ENCODE measurements around the gene STAC3.

STAC3 gene

GRCh38 chr12:57224973-57225679 is 25.9 kb downstream of the STAC3 start:
- DNase-seq (ENCODE audit: low read depth) = peak; percentile 40
- H3K4me3 ChIP-seq (ENCODE audit: low read length) = no peak overlapping the region
- TF ChIP-seq CTCF (IDR thresholded peaks at IDR 0.05; ENCODE audit: insufficient read depth, low read depth, low read length, missing control alignments) = peak; percentile 11

GRCh38 chr12:57224278-57224972 is 26.6 kb downstream of the STAC3 start:
- H3K4me3 ChIP-seq (ENCODE audit: low read length) = no peak overlapping the region
- TF ChIP-seq CTCF (IDR thresholded peaks at IDR 0.05; ENCODE audit: insufficient read depth, low read depth, low read length, missing control alignments) = no peak
- DNase-seq (ENCODE audit: low read depth) = no peak

GRCh38 chr12:57223191-57224165 is 27.5 kb downstream of the STAC3 start:
- TF ChIP-seq CTCF (IDR thresholded peaks at IDR 0.05; ENCODE audit: insufficient read depth, low read depth, low read length, missing control alignments) = no peak
- no peak for DNase-seq (ENCODE audit: low read depth)
- H3K4me3 ChIP-seq (ENCODE audit: low read length) = no peak overlapping the region

- no peak for TF ChIP-seq CTCF (IDR thresholded peaks at IDR 0.05; ENCODE audit: insufficient read depth, low read depth, low read length, missing control alignments)
- DNase-seq (ENCODE audit: low read depth) = no peak
- no peak overlapping the region for H3K4me3 ChIP-seq (ENCODE audit: low read length)
Observed at GRCh38 chr12:57222286-57223190, 28.4 kb downstream of the STAC3 start.

GRCh38 chr12:57221169-57221917 is 29.6 kb downstream of the STAC3 start:
- H3K4me3 ChIP-seq (ENCODE audit: low read length) = no peak overlapping the region
- DNase-seq (ENCODE audit: low read depth) = no peak
- TF ChIP-seq CTCF (IDR thresholded peaks at IDR 0.05; ENCODE audit: insufficient read depth, low read depth, low read length, missing control alignments) = no peak
